GM19238 (cell line): ENCODE data around the gene NAT14.
A peak's percentile ranks its signal among the peaks of the same experiment; 100 is the strongest.
"Not testable (repeated sequence)": the region's sequence is repeated elsewhere in the genome, so short reads cannot be mapped to it uniquely, and the experiment has no call there.

Experiments used
- DNase-seq: peaks from one replicate; pipeline ENCODE4 v3.0.0; 2011; ENCODE audit warnings: low spot score; ENCODE audit not compliant: insufficient read length

The NAT14 gene

DNA sequence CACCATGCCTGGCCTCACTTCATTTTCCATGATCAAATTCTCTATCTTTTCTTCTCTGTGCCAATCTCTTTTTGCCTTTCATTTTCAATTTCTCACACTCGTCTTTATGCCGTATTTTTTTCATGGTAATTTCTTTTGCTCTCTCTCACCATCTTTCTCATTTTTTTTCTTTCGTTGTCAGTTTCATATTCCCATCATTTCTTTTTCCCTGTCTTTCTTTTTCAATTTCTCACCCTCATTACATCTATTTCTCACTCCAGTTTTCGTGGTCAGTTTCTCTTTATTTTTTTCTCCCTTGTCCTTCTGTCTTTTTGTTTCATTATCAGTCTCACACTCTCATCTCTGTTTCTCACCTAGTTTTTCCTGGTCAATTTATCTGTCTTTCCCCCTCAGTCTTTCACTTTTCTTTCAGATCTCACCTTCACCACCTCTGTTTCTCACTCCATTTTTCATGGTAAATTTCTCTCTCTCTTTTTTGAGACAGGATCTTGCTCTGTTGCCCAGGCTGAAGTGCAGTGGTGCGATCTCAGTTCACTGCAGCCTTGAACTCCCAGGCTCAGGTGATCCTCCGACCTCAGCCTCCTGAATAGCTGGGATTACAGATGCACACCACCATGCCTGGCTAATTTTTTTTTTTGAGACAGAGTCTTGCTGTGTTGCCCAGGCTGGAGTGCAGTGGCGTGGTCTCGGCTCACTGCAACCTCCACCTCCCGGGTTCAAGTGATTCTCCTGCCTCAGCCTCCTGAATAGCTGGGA is 17.4 kb downstream of the NAT14 start:
- DNase-seq, result no peak

DNA sequence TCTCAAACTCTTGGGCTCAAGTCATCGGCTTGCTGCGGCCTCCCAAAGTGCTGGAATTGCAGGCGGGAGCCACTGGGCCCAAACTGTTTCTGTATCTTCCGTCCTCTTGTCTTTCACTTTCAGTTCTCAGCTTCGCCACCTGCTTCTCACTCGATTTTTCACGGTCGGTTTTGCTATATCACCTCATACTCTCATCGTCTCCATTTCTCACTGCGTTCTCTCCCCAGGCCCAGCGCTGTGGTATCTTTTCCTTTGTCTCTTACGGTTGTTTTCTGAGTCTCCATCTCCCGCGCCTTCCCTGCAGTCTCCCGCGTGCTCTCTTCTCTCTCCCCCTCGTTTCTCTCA is 18.1 kb downstream of the NAT14 start:
- no peak for DNase-seq

- DNase-seq, result peak; percentile 99
Observed at GRCh38 chr19:55503502-55504251, 18.7 kb downstream of the NAT14 start.

DNA sequence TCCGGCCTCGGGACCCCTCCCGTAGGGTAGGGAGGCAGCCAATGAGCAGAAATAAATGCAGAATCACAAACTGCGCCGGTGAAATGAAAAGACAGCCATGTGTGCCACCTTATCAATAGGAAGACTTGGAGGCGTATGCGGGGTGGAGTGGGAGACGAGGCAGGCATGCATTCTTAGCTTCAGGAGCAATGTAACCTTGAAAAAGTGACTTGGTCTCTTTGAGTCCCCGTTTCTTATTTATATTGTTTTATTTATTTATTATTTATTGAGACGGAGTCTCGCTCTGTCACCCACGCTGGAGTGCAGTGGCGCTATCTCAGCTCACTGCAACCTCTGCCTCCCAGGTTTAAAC is 19.2 kb downstream of the NAT14 start:
- no peak for DNase-seq

DNA sequence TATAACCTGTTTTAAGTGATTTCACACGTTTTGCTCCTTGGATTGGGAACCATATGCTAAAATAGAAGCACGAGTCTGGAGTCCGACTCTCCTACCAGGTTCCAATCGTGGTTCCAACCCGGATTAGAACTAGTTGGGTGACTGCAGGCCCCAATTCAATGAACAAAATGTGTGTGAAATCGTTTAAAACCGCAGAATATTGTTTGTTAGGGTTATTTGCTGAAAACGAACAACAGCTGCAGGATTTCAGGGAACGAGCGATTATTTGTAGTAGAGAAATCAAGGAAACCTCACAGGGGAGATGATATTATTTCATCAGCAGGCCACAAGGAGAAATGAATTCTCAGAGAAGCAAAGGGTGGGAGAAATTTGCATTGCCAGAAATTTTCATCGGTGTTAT is 20.0 kb downstream of the NAT14 start:
- no peak for DNase-seq

DNA sequence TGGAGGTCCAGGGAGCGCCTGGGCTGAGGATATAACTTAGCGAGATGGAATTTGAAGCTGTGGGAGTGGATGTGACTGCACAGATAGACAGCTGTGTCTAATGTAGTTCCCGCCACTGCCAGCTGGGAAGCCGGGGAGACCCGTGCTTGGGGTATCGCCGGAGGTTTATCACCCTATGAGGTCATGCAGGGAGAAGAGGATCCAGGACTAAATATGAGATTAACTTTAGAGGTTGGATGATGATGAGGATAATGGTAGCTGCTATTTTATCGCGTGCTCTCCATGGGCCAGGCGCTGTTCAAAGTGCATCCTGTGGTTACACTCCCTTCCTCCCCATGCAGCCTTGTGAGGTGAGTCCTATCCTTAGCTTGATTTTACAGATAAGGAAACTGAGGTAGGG is 23.1 kb downstream of the NAT14 start:
- DNase-seq, result no peak

GRCh38 chr19:55516878-55517620 is 32.1 kb downstream of the NAT14 start:
- DNase-seq, result peak; percentile 100

DNA sequence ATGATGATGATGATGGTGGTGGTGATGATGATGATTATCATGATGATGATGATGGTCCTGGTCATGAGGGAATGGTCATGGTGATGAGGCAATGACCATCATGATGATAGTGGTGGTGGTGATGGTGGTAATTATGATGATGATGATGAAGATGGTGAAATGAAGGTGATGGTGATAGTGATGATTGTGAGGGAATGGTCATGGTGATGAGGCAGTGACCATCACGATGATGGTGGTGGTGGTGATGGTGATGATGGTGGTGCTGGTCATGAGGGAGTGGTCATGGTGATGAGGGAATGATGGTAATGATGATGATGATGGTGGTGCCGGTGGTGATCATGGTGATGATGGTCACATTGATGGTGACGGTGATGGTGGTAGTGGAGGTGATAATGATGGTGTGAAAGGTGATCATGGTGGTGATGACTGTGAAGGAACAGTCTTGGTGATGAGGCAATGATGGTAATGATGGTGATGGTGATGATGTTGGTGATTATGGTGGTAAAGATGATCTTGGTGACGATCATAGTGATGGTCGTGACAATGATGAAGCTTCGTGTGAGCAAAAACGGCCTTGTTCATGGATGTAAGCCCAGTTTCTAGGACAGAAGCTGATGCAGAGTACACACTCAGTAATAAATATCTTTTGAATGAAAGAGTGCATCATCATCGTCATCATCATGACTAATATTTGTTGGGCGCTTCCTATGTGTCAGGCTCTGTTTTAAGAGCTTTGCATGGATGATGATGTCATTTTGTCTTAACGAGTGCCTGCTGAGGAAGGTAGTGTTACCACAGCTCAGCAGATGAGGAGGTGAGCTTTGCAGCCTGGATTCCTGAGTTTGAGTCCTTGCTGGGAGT is 34.7 kb downstream of the NAT14 start:
- no peak for DNase-seq

DNA sequence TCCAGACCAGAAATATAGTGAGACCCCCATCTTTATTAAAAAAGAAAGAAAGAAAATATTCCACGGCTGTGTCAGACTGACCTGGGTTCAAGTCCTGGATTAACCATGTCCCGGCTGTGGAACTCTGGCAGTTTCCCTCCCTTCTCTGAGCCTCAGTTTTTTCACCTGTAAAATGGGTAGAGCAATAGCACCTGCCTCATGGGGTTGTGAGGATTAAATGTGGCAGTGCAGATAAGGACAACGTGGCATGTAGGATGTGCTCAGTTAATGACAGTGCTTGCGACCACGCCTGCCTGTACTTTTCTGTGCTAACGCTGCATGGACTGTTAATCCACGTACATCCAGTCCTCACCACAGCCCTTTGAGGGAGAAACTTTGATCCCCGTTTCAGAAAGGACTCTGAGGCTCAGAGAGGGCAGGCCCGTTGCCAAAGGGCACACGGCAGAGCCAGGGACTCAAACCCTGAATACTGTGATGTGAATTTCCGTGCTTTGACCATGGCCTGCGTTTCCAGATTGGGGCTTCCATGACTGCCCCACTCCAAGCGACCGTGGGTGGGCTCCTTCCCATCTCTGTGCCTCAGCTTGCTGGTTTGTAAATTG is 35.8 kb downstream of the NAT14 start:
- DNase-seq, result no peak

DNA sequence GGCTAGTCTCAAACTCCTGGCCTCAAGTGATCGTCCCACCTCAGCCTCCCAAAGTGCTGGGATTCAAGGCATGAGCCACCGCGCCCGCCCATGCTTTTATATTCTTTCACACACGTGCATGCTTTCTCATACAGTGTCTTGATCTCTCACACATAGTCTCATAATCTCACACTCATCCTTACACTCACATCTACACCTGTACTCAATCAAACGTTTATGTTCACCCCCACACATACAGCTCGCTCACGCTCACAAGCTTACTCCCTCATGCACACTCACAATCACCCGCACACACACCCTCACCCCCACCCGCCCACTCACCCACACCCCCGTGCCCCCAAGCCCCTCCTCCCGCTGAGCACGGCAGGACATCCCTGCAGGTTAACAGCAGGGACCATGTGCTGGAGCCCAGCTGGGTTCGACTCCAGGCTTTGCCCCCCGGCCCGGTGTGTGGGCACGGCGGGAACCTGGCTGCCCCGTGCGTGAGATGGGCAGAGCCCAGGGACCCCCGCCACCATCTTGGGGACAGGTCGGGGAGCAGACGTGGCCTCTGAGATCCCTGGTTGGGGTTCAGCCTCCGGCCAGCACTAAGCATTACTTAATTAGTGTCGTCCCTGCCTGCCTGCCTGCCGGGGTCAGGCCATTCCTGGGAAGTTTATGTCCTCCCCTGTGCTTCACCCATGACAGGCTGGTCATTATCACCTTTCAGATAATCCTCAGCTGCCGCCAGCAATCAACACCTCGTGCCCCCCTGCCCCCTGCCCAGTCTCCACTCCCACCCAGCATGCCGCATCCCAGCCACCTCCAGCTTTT is 40.5 kb downstream of the NAT14 start:
- no peak for DNase-seq

DNA sequence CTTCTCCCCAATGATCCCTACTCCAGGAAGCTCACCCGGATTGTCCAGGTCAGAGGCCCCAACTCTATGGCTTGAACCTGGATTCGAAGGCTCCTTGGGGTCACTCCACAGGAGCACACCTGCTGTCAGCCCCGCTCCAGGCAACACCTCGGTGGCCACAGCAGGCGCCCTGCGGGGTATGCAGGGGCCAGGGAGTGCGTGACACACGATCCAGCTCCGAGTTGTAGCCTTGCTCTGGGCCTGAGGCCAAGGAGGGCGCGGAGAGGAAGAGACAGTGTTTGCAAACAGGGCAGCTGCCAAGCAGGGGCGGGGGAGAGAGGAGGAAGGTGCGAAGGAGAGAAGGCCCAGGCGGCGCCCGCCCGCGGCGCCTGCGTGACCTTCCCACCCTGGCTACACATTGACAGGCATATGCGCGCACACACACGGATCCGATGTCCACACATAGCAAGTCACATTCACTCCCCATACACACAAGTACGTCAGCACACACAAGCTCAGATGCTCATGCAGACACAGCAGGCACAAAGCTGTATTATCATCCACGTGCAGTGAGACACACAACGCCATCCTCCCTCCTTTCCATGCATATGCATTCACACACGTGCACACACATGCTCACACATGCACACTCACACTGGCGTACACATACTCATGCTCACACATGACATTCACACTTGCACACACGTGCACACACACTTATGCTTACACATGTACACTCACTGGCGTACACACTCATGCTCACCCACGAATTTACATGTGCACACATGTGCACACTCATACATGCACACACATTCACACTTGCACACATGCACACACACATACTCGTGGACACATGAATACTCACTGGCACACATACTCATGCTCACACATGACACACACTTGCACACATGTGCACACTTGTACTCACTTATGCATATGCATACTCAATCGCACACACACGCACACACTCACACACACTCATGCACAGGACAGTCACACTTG is 41.5 kb downstream of the NAT14 start:
- no peak for DNase-seq

DNA sequence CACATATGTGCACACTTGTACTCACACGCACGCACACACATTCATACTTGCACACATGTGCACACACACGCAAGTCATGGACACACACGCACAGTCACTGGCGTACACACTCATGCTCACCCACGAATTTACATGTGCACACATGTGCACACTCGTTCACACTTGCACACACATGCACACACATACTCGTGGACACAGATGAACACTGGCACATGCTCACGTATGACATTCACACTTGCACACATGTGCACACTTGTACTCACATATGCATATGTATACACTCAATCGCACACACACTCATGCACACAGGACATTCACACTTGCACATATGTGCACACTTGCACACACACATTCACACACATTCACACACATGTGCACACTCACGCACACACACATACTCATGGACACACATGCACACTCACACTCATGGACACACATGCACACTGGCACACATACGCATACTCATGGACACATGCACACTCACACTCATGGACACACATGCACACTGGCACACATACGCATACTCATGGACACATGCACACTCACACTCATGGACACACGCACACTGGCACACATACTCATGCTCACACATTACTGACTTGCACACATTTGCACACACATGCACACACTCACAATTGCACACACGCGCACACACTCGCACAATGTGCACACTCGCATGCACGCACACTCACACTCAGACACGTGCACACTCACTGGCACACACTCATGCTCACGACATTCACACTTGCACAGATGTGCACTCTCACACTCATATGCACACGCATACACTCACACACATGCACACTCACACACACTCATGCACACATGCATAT is 42.4 kb downstream of the NAT14 start:
- no peak for DNase-seq

- DNase-seq, result no peak
Observed at GRCh38 chr19:55528030-55528803, 43.2 kb downstream of the NAT14 start.

DNA sequence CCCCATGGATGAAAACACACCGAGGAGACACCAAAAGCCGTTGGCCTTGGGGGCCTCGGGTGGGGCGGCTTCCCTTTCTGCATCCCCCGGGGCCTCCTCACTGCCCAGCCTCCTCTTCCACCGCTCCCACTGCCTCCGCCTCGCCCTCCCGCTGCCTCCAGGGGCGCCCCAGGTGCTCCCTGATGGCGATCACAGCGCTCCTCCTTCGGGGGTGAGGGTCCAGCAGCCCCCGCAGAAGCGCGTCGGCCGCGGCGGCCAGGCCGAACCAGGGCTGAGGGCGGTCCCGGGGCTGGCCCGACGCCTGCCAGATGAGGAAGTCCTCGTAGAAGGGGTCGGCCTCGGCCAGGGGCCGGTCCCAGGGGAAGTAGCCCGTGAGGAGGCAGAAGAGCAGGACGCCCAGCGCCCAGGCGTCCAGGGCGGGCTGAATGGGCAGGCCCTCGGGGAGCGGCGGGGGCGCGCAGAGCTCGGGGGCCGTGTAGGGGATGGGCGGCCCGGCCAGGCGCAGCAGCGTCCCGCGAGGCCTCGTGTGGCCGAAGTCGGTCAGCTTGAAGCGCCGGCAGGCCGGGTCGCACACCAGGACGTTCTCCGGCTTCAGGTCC is 44.7 kb downstream of the NAT14 start:
- no peak for DNase-seq

DNA sequence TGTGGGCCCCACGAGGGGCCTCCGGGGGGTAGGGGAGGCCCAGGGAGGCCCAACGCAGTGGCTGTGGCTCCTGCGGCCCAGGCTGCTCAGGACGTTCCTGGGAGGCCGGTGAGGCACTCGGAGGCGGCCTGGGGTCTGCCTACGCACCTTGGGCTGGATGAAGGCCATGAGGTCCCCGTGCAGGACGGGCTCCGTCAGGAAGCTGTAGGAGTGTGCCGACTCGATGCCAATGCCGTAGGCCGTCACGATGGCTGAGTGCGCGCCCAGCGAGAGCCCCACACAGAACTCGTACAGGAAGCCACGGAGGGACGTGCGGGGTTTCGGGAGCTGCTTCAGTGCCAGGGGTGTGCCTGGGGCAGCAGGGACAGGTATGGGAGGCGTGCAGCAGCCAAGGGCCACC is 46.0 kb downstream of the NAT14 start:
- no peak for DNase-seq

- not testable (repeated sequence) for DNase-seq
Observed at GRCh38 chr19:55534280-55534679, 49.3 kb downstream of the NAT14 start.
